ENCODE results near the gene ADAMTS12.

DNA sequence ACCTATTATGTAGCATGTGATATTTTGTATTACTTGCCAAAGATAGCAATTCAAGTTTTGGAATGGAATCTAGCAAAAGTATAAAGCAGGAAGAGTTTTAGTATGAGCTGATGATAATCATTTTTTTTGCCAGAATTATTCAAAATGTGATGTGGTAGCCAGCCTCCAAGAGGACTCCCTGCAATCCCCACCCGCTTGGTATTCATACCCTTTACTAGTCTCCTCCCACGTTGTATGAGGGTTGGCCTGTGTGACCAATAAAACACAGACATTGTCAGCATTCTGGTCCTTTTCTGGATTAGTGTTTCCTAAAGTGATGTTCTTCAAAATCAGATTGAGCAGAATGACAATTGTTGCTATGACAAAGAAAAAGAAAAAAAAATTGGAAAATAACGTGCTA is 387.2 kb downstream of the ADAMTS12 start:
- TF ChIP-seq, protein P1, sequence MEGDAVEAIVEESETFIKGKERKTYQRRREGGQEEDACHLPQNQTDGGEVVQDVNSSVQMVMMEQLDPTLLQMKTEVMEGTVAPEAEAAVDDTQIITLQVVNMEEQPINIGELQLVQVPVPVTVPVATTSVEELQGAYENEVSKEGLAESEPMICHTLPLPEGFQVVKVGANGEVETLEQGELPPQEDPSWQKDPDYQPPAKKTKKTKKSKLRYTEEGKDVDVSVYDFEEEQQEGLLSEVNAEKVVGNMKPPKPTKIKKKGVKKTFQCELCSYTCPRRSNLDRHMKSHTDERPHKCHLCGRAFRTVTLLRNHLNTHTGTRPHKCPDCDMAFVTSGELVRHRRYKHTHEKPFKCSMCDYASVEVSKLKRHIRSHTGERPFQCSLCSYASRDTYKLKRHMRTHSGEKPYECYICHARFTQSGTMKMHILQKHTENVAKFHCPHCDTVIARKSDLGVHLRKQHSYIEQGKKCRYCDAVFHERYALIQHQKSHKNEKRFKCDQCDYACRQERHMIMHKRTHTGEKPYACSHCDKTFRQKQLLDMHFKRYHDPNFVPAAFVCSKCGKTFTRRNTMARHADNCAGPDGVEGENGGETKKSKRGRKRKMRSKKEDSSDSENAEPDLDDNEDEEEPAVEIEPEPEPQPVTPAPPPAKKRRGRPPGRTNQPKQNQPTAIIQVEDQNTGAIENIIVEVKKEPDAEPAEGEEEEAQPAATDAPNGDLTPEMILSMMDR (IDR thresholded peaks at IDR 0.05 in 4 of 5, conservative IDR thresholded peaks at IDR 0.05 in 1 of 5), result no peak
- TF ChIP-seq POLR2A (IDR thresholded peaks at IDR 0.05), result no peak
